SK-N-SH treated with all-trans-retinoic acid at 6 μM for 48 hours (cell line): ENCODE measurements around the gene UTF1.

Experiments
- ARNTL ChIP-seq: fragments of 450-650 bp; formaldehyde crosslinking; IDR thresholded peaks from 2 replicates; pipeline ENCODE4 v1.5.0; 2020; ENCODE audit warnings: low read depth, mild to moderate bottlenecking, moderate library complexity, borderline replicate concordance
- BACH2 ChIP-seq: fragments of 250-450 bp; sonication (Bioruptor Pico); IDR thresholded peaks from 2 replicates; pipeline ENCODE4 v1.9.0; 2021; ENCODE audit warnings: mild to moderate bottlenecking, borderline replicate concordance
- CREB5 ChIP-seq: fragments of 250-450 bp; sonication (Bioruptor Pico); IDR thresholded peaks from 2 replicates; pipeline ENCODE4 v1.5.1; 2020; ENCODE audit warnings: low read depth, mild to moderate bottlenecking, moderate library complexity
- ESRRG ChIP-seq: fragments of 250-450 bp; sonication (Bioruptor Pico); IDR thresholded peaks from 2 replicates; pipeline ENCODE4 v1.6.1; 2021; ENCODE audit warnings: mild to moderate bottlenecking
- PATZ1 ChIP-seq: fragments of 250-450 bp; sonication (Bioruptor Pico); IDR thresholded peaks from 2 replicates; pipeline ENCODE4 v1.8.0; 2020; ENCODE audit warnings: mild to moderate bottlenecking, moderate library complexity, borderline replicate concordance
- RARB ChIP-seq: fragments of 250-450 bp; sonication (Bioruptor Pico); IDR thresholded peaks from 2 replicates; pipeline ENCODE4 v1.8.0; 2021; ENCODE audit warnings: mild to moderate bottlenecking, moderate library complexity
- SNAI2 ChIP-seq: fragments of 250-450 bp; sonication (Bioruptor Pico); IDR thresholded peaks from 2 replicates; pipeline ENCODE4 v1.5.0; 2020; ENCODE audit warnings: mild to moderate bottlenecking, moderate library complexity
- ZC3H10 ChIP-seq: fragments of 250-450 bp; sonication (Bioruptor Pico); IDR thresholded peaks from 2 replicates; pipeline ENCODE4 v1.5.1; 2021; ENCODE audit warnings: mild to moderate bottlenecking, moderate library complexity
- ZFP3 ChIP-seq: fragments of 250-450 bp; sonication (Bioruptor Pico); IDR thresholded peaks from 2 replicates; pipeline ENCODE4 v1.5.0; 2020; ENCODE audit warnings: mild to moderate bottlenecking, moderate library complexity
- ZFP30 ChIP-seq: fragments of 450-650 bp; formaldehyde crosslinking; IDR thresholded peaks from 2 replicates; pipeline ENCODE4 v1.5.0; 2022; ENCODE audit warnings: mild to moderate bottlenecking, moderate library complexity
- ZNF8 ChIP-seq: fragments of 450-650 bp; formaldehyde crosslinking; IDR thresholded peaks from 2 replicates; pipeline ENCODE4 v1.5.0; 2020; ENCODE audit warnings: mild to moderate bottlenecking, moderate library complexity
- TF ChIP-seq, protein P1 (sequence below): fragments of 250-450 bp; sonication (Bioruptor Pico); IDR thresholded peaks from 2 replicates; pipeline ENCODE4 v1.5.1; 2021; ENCODE audit warnings: mild to moderate bottlenecking, moderate library complexity

- TF ChIP-seq ZC3H10 (no peak), PATZ1 (CRISPR knock-in tag) (no peak), ZFP3 (CRISPR knock-in tag) (no peak), CREB5 (no peak), ZNF8 (no peak), BACH2 (CRISPR knock-in tag) (no peak), ARNTL (no peak), ZFP30 (CRISPR knock-in tag) (no peak), ESRRG (CRISPR knock-in tag) (no peak), RARB (CRISPR knock-in tag) (no peak), SNAI2 (no peak)
- TF ChIP-seq, protein P1, sequence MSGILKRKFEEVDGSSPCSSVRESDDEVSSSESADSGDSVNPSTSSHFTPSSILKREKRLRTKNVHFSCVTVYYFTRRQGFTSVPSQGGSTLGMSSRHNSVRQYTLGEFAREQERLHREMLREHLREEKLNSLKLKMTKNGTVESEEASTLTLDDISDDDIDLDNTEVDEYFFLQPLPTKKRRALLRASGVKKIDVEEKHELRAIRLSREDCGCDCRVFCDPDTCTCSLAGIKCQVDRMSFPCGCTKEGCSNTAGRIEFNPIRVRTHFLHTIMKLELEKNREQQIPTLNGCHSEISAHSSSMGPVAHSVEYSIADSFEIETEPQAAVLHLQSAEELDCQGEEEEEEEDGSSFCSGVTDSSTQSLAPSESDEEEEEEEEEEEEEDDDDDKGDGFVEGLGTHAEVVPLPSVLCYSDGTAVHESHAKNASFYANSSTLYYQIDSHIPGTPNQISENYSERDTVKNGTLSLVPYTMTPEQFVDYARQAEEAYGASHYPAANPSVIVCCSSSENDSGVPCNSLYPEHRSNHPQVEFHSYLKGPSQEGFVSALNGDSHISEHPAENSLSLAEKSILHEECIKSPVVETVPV (CRISPR knock-in tag) = no peak
These were observed 29.6 kb downstream of the UTF1 start for GRCh38 chr10:133259602-133259989.
